Measurements from ENCODE around the gene SLIT3.

- no peak for TF ChIP-seq CTCF (conservative IDR thresholded peaks at IDR 0.05)
- TF ChIP-seq EZH2 (IDR thresholded peaks at IDR 0.05; ENCODE audit: low read depth), result no peak
Observed at GRCh38 chr5:169089343-169089742, 211.6 kb downstream of the SLIT3 start.

Measured in PC-9 (cell line).